Measurements from ENCODE around the gene MTHFSD. TPM values are rescaled to one million over a fixed set of nuclear protein-coding genes. Genes with fewer than 3 reads are reported as not detected.

The MTHFSD gene
- total and polyA plus RNA-seq, 2 donors (not counting 3 experiments of a cell fraction or from before 2014, with no cell fraction given) = 16.7 to 21.1 TPM

- no peak overlapping the region for H3K9ac ChIP-seq (replicated peaks; ENCODE audit: extremely low read depth, insufficient read depth, low read length)
- no peaks in the 10 kb centered on the region for H3K9me1 ChIP-seq (replicated peaks; ENCODE audit: control insufficient read depth, extremely low read depth, insufficient read depth, low read length)
- peaks cover 0 to 15% of the 10 kb centered on the region in 2 experiments for H3K36me3 ChIP-seq (ENCODE audit: control insufficient read depth in 2 of 2, extremely low read depth in 1 of 2, insufficient read depth in 2 of 2, low read length in 2 of 2)
- no peak overlapping the region for H3K4me2 ChIP-seq (ENCODE audit: insufficient read depth, low read length)
- TF ChIP-seq JUN (IDR thresholded peaks at IDR 0.05; ENCODE audit: borderline replicate concordance, insufficient read depth, insufficient read length, low read depth) (no peak), MYC (IDR thresholded peaks at IDR 0.05; ENCODE audit: low read depth, low read length) (no peak), FOS (IDR thresholded peaks at IDR 0.05; ENCODE audit: borderline replicate concordance, insufficient read depth, low read length) (no peak), POLR2AphosphoS5 (IDR thresholded peaks at IDR 0.05; ENCODE audit: insufficient read depth, low read depth, low read length) (no peak), MAX (IDR thresholded peaks at IDR 0.05; ENCODE audit: insufficient read depth, insufficient read length) (no peak), CTCF (IDR thresholded peaks at IDR 0.05; ENCODE audit: extremely low read depth in 1 of 2, insufficient read depth in 1 of 2, low read depth in 1 of 2, low read length in 2 of 2) (no peak), GATA2 (IDR thresholded peaks at IDR 0.05; ENCODE audit: insufficient read depth, insufficient read length, low read depth, low read length) (no peak), EZH2 (IDR thresholded peaks at IDR 0.05; ENCODE audit: borderline replicate concordance, low read depth, low read length, severe bottlenecking) (no peak), POLR2A (IDR thresholded peaks at IDR 0.05; ENCODE audit: low read depth, low read length) (no peak)
- no peaks in the 10 kb centered on the region for H4K20me1 ChIP-seq (replicated peaks; ENCODE audit: control insufficient read depth, extremely low read depth, insufficient read depth, low read length)
- ChIA-PET POLR2A (no interaction called here), CTCF (interaction anchor here (1.2 to 1.3 kb wide), 2 partner anchors 16 to 461 kb away, joined by 4 read pairs; no protein-coding TSS in a partner anchor)
- intact Hi-C loops (cut with micrococcal nuclease) = no loop called here
- no peak overlapping the region for H3K27ac ChIP-seq (ENCODE audit: insufficient read depth, low read depth, low read length)
- FAIRE-seq = no peak
- H3K4me1 ChIP-seq (ENCODE audit: control insufficient read depth, extremely low read depth, insufficient read depth, low read length) = no peaks in the 10 kb centered on the region
- H3K27me3 ChIP-seq (ENCODE audit: control insufficient read depth in 2 of 2, insufficient read depth in 2 of 2, low read length in 2 of 2) = no peaks in the 10 kb centered on the region
- BruUV-seq (replicated peaks) = no TSS peak
- H3K79me2 ChIP-seq (ENCODE audit: control insufficient read depth, insufficient read depth, low read length) = no peaks in the 10 kb centered on the region
- no peaks in the 10 kb centered on the region for H3K9me3 ChIP-seq (replicated peaks; ENCODE audit: control insufficient read depth, insufficient read depth, low read length)
- DNase-seq (ENCODE audit: low read depth, low spot score) = no peak
- dilution Hi-C loops (cut with MboI; ENCODE audit: extremely low pct_ligation_motif_present, low sequenced_read_pairs) = no loop called here
- no peak overlapping the region for H3K4me3 ChIP-seq (replicated peaks in 1 of 3; ENCODE audit: insufficient read depth in 1 of 3, low read depth in 1 of 3, low read length in 3 of 3)
- H2AFZ ChIP-seq (ENCODE audit: low read depth, low read length) = no peak overlapping the region
These were observed 21.2 kb downstream of the MTHFSD start for GRCh38 chr16:86533767-86534351.
